H1 (cell line): ENCODE measurements around the gene MMD. TPM values are rescaled to one million over a fixed set of nuclear protein-coding genes. Genes with fewer than 3 reads are reported as not detected.

Experiments
- CTCF ChIA-PET: fragments of 300-600 bp; sonication (Branson Sonifier 250); formaldehyde crosslinking; loops from one replicate; lab custom pipeline; 2021; ENCODE audit not compliant: partially characterized antibody; lab: Charles Lee
- POLR2A ChIA-PET: fragments of 300-600 bp; sonication (Branson Sonifier 250); formaldehyde crosslinking; loops from one replicate; lab custom pipeline; 2021; ENCODE audit warnings: inconsistent platforms; ENCODE audit not compliant: partially characterized antibody; lab: Charles Lee
- DNase-seq, 2 experiments: peaks; one replicate each; pipeline versions ENCODE4 v3.0.0 to v3.0.0-alpha.2; 2010 to 2022; ENCODE audit warnings: low spot score in 2 of 2, low read depth in 1 of 2, mixed read lengths in 1 of 2
- FAIRE-seq: peaks from 2 replicates; lab custom pipeline; 2011; peaks lifted over from hg19 to GRCh38; lab: Jason Lieb, UNC
- H2AFZ ChIP-seq: 2 replicates; pipeline ENCODE4 v1.8.1; 2012; ENCODE audit warnings: low read length, inconsistent platforms
- H2AK5ac ChIP-seq: 2 replicates; pipeline ENCODE4 v1.6.1; 2013; ENCODE audit warnings: low read depth, low read length
- H2BK120ac ChIP-seq: replicated peaks from 2 replicates; pipeline ENCODE3; 2013; ENCODE audit warnings: low read depth, low read length, inconsistent platforms
- H2BK12ac ChIP-seq: 2 replicates; pipeline ENCODE4 v1.6.1; 2013; ENCODE audit warnings: low read depth, low read length
- H2BK15ac ChIP-seq: 2 replicates; pipeline ENCODE4 v1.6.1; 2013; ENCODE audit warnings: low read length
- H2BK20ac ChIP-seq: 2 replicates; pipeline ENCODE4 v1.6.1; 2013; ENCODE audit warnings: low read length
- H2BK5ac ChIP-seq: 2 replicates; pipeline ENCODE4 v1.6.1; 2013; ENCODE audit warnings: low read depth, low read length
- H3K14ac ChIP-seq: 2 replicates; pipeline ENCODE4 v1.6.1; 2013; ENCODE audit warnings: inconsistent platforms; ENCODE audit not compliant: insufficient read length
- H3K18ac ChIP-seq: 2 replicates; pipeline ENCODE4 v1.6.1; 2013; ENCODE audit warnings: low read length; ENCODE audit errors: extremely low read depth
- H3K23ac ChIP-seq: 2 replicates; pipeline ENCODE4 v1.6.1; 2013; ENCODE audit warnings: inconsistent platforms; ENCODE audit not compliant: insufficient read length
- H3K23me2 ChIP-seq: 2 replicates; pipeline ENCODE4 v1.6.1; 2013; ENCODE audit warnings: low read depth, low read length
- H3K27ac ChIP-seq: 2 replicates; pipeline ENCODE4 v1.6.1; 2011; ENCODE audit warnings: low read depth, low read length, inconsistent platforms
- H3K27me3 ChIP-seq, 4 experiments: replicated peaks in 1 of 4; 1 replicate in 1 of 4; 2 replicates in 3 of 4; pipeline versions ENCODE4 v1.6.1 to v1.8.1; 2011 to 2013; ENCODE audit warnings: low read length in 3 of 4, mild to moderate bottlenecking in 3 of 4, inconsistent platforms in 2 of 4, mixed read lengths in 2 of 4, moderate library complexity in 1 of 4; ENCODE audit not compliant: control insufficient read depth in 3 of 4, insufficient read depth in 3 of 4; ENCODE audit errors: extremely low read depth in 1 of 4
- H3K36me3 ChIP-seq, 4 experiments: 2 replicates each; pipeline versions ENCODE4 v1.6.1 to v1.8.1; 2011 to 2013; ENCODE audit warnings: mild to moderate bottlenecking in 4 of 4, low read length in 3 of 4, moderate library complexity in 2 of 4, control low read depth in 1 of 4, inconsistent platforms in 1 of 4; ENCODE audit not compliant: insufficient read depth in 4 of 4, control insufficient read depth in 2 of 4
- H3K4ac ChIP-seq: replicated peaks from 2 replicates; pipeline ENCODE3; 2013; ENCODE audit warnings: low read length, low read depth, mixed read lengths, inconsistent platforms; ENCODE audit not compliant: insufficient read length
- H3K4me1 ChIP-seq, 4 experiments: replicated peaks in 1 of 4; 1 replicate in 1 of 4; 2 replicates in 3 of 4; pipeline versions ENCODE4 v1.6.1 to v1.8.1; 2011 to 2013; ENCODE audit warnings: low read length in 3 of 4, inconsistent platforms in 2 of 4, mixed read lengths in 1 of 4; ENCODE audit not compliant: insufficient read depth in 4 of 4, control insufficient read depth in 3 of 4
- H3K4me2 ChIP-seq, 2 experiments: 2 replicates each; pipeline versions ENCODE4 v1.6.1 to v1.8.1; 2011 to 2013; ENCODE audit warnings: low read depth in 2 of 2, low read length in 2 of 2, control low read depth in 1 of 2, inconsistent platforms in 1 of 2, mild to moderate bottlenecking in 1 of 2; ENCODE audit not compliant: insufficient read depth in 1 of 2
- H3K4me3 ChIP-seq, 4 experiments: fragments of 200-600, 300-600 bp in 1 of 4; sonication (generic), shearing (Covaris generic), sonication (Bioruptor Twin) in 1 of 4; 2 replicates each; pipeline versions ENCODE4 v1.5.1 to v1.8.1; 2011 to 2016; ENCODE audit warnings: low read length in 4 of 4, low read depth in 3 of 4, control low read depth in 2 of 4, inconsistent platforms in 2 of 4, mild to moderate bottlenecking in 2 of 4, mixed read lengths in 1 of 4, moderate library complexity in 1 of 4; ENCODE audit not compliant: insufficient read depth in 2 of 4; ENCODE audit errors: extremely low read depth in 1 of 4
- H3K56ac ChIP-seq: replicated peaks from 2 replicates; pipeline ENCODE3; 2013; ENCODE audit warnings: low read depth, mild to moderate bottlenecking, mixed read lengths, low read length, inconsistent platforms; ENCODE audit not compliant: insufficient read length
- H3K79me1 ChIP-seq: 2 replicates; pipeline ENCODE4 v1.6.1; 2013; ENCODE audit warnings: low read depth, low read length, control low read depth
- H3K79me2 ChIP-seq, 2 experiments: 2 replicates each; pipeline versions ENCODE4 v1.6.1 to v1.8.1; 2012 to 2013; ENCODE audit warnings: low read length in 2 of 2, mild to moderate bottlenecking in 2 of 2, inconsistent platforms in 1 of 2; ENCODE audit not compliant: insufficient read depth in 2 of 2, control insufficient read depth in 1 of 2
- H3K9ac ChIP-seq, 4 experiments: replicated peaks in 1 of 4; 1 replicate in 1 of 4; 2 replicates in 3 of 4; pipeline versions ENCODE4 v1.6.1 to v1.8.1; 2011 to 2013; ENCODE audit warnings: low read depth in 3 of 4, low read length in 3 of 4, control low read depth in 2 of 4, mild to moderate bottlenecking in 2 of 4, moderate library complexity in 2 of 4, inconsistent platforms in 1 of 4; ENCODE audit errors: extremely low read depth in 1 of 4
- H3K9me3 ChIP-seq, 2 experiments: 2 replicates each; pipeline versions ENCODE4 v1.6.1 to v1.8.1; 2012 to 2013; ENCODE audit warnings: mild to moderate bottlenecking in 2 of 2, moderate library complexity in 2 of 2, control low read depth in 1 of 2, inconsistent platforms in 1 of 2, low read depth in 1 of 2, low read length in 1 of 2, mixed read lengths in 1 of 2; ENCODE audit not compliant: insufficient read depth in 2 of 2
- H4K20me1 ChIP-seq, 2 experiments: replicated peaks in 1 of 2; 2 replicates each; pipeline versions ENCODE3 to v1.8.1; 2011 to 2013; ENCODE audit warnings: inconsistent platforms in 2 of 2, low read length in 2 of 2, mild to moderate bottlenecking in 1 of 2; ENCODE audit not compliant: insufficient read depth in 2 of 2, control insufficient read depth in 1 of 2
- H4K5ac ChIP-seq: 2 replicates; pipeline ENCODE4 v1.6.1; 2013; ENCODE audit warnings: low read length, low read depth, mixed read lengths, inconsistent platforms; ENCODE audit not compliant: insufficient read length
- H4K8ac ChIP-seq: 2 replicates; pipeline ENCODE4 v1.8.0; 2013; ENCODE audit warnings: mild to moderate bottlenecking, moderate library complexity, low read length, inconsistent platforms; ENCODE audit not compliant: insufficient read depth; ENCODE audit errors: extremely low read depth
- H4K91ac ChIP-seq: replicated peaks from 2 replicates; pipeline ENCODE3; 2013; ENCODE audit warnings: low read length, mixed read lengths, inconsistent platforms; ENCODE audit not compliant: insufficient read length
- CBX8 ChIP-seq: fragments of 300-800, 300-1000 bp; sonication (generic); IDR thresholded peaks from 2 replicates; pipeline ENCODE4 v1.7.1; 2016; ENCODE audit warnings: low read depth, low read length, borderline replicate concordance
- GABPA ChIP-seq: IDR thresholded peaks from 2 replicates; pipeline ENCODE4 v1.6.1; 2011; ENCODE audit warnings: mild to moderate bottlenecking, low read length, moderate library complexity, borderline replicate concordance; ENCODE audit not compliant: insufficient read depth
- HDAC6 ChIP-seq: IDR thresholded peaks from one replicate; pipeline ENCODE4 v1.7.1; 2012; ENCODE audit warnings: low read depth, mild to moderate bottlenecking, inconsistent platforms, low read length, moderate library complexity
- JUN ChIP-seq: IDR thresholded peaks from 2 replicates; pipeline ENCODE4 v1.6.1; 2011; ENCODE audit warnings: low read depth, mild to moderate bottlenecking, improper control_type of control experiment, low read length
- JUND ChIP-seq: IDR thresholded peaks from 2 replicates; pipeline ENCODE4 v1.6.1; 2011; ENCODE audit warnings: mild to moderate bottlenecking, improper control_type of control experiment, low read length
- KDM1A ChIP-seq: fragments of 200-600, 300-600 bp; sonication (generic); IDR thresholded peaks from 2 replicates; pipeline ENCODE4 v1.7.1; 2016; ENCODE audit warnings: mild to moderate bottlenecking, low read length, borderline replicate concordance
- RNF2 ChIP-seq: fragments of 200-900, 300-1000 bp; sonication (generic); IDR thresholded peaks from 2 replicates; pipeline ENCODE4 v1.7.1; 2016; ENCODE audit warnings: borderline replicate concordance, low read depth, mild to moderate bottlenecking, antibody characterized with exemption, low read length; ENCODE audit not compliant: poor library complexity, severe bottlenecking; ENCODE audit errors: missing control alignments
- SAP30 ChIP-seq: fragments of 300-600 bp; sonication (generic); IDR thresholded peaks from 2 replicates; pipeline ENCODE4 v1.7.1; 2012; ENCODE audit warnings: low read length, moderate library complexity, mild to moderate bottlenecking, inconsistent platforms; ENCODE audit not compliant: insufficient read depth, insufficient replicate concordance
- SIX5 ChIP-seq: IDR thresholded peaks from 2 replicates; pipeline ENCODE4 v1.6.1; 2011; ENCODE audit warnings: mild to moderate bottlenecking, low read depth, low read length
- SP1 ChIP-seq: IDR thresholded peaks from 2 replicates; pipeline ENCODE4 v1.6.1; 2011; ENCODE audit warnings: low read depth, low read length
- SRF ChIP-seq: IDR thresholded peaks from 2 replicates; pipeline ENCODE4 v1.6.1; 2011; ENCODE audit warnings: mild to moderate bottlenecking, low read depth, low read length, moderate library complexity
- TAF1 ChIP-seq: IDR thresholded peaks from 2 replicates; pipeline ENCODE4 v1.6.1; 2011; ENCODE audit warnings: mild to moderate bottlenecking, low read depth, low read length
- YY1 ChIP-seq: IDR thresholded peaks from 2 replicates; pipeline ENCODE4 v1.6.1; 2011; ENCODE audit warnings: low read depth, mild to moderate bottlenecking, low read length
- WGBS, 2 experiments: shearing (Covaris generic) in 1 of 2; methylation state at CpG; one replicate each; pipeline versions ENCODE4 v1.1.6 to v1.1.7; 2013 to 2015; ENCODE audit warnings: low lambda C conversion rate in 2 of 2, mixed read lengths in 2 of 2, inconsistent platforms in 1 of 2, low coverage in 1 of 2, missing lambda C conversion rate in 1 of 2; ENCODE audit not compliant: insufficient replicate concordance in 2 of 2, insufficient coverage in 1 of 2, insufficient read length in 1 of 2; ENCODE audit errors: extremely low coverage in 1 of 2, missing lambda C conversion rate in 1 of 2; 5-methylcytosine and 5-hydroxymethylcytosine counted together
- polyA plus RNA-seq, 7 experiments: library from polyadenylated mRNA; depleted of rRNA in 3 of 7; stranded (reverse) in 5 of 7; unstranded in 2 of 7; fragments of >200 nt in 5 of 7; fragments of 200-250 nt in 2 of 7; gene quantifications; 1 replicate in 5 of 7; 2 replicates in 1 of 7; 4 replicates in 1 of 7; pipeline versions ENCODE4 v1.2.1 to v1.2.3, GENCODE V29; 2011 to 2013; ENCODE audit warnings: missing spikeins in 2 of 7, mixed read lengths in 2 of 7
- total RNA-seq: library from RNA; stranded (reverse); fragmentation: NEBNext Ultra II Directional; extraction: Animal tissue kit (Norgen Biotek cat#: 25700); gene quantifications from 2 replicates; pipeline ENCODE4 v1.2.1, GENCODE V29; 2021

MMD gene
- total and polyA plus RNA-seq, 2 of the 8 experiments (the other 6 are each of a cell fraction or from before 2014, with no cell fraction given): 28.2 to 37.8 TPM

- H3K23me2 ChIP-seq: no peaks in the 10 kb centered on the region
- no peak overlapping the region for H3K14ac ChIP-seq
- H3K18ac ChIP-seq: no peak overlapping the region
- H3K4ac ChIP-seq: no peak overlapping the region
- 85% methylated on average over 5 of the region's 5 CpGs; no CpG with 5 or more reads in 1 of the 2 experiments for WGBS, 2 experiments
- H3K9ac ChIP-seq: no peak overlapping the region
- no peak overlapping the region for H3K4me2 ChIP-seq
- no peak overlapping the region for H3K4me3 ChIP-seq
- H3K4me1 ChIP-seq: no peaks in the 10 kb centered on the region
- no peak for FAIRE-seq
- H2BK120ac ChIP-seq: no peak overlapping the region
- ChIA-PET POLR2A (no interaction called here), CTCF (interaction anchor here (1.2 to 1.3 kb wide), 2 partner anchors 38 to 48 kb away, joined by 5 to 6 read pairs; no protein-coding TSS in a partner anchor)
- H3K27me3 ChIP-seq: no peaks in the 10 kb centered on the region
- no peaks in the 10 kb centered on the region for H3K9me3 ChIP-seq
- peaks cover 2 to 41% (median 13%) of the 10 kb centered on the region in 4 experiments for H3K36me3 ChIP-seq
- no peak overlapping the region for H4K91ac ChIP-seq
- H2AK5ac ChIP-seq: no peak overlapping the region
- no peak overlapping the region for H4K5ac ChIP-seq
- no peaks in the 10 kb centered on the region for H3K79me2 ChIP-seq
- no peaks in the 10 kb centered on the region for H4K20me1 ChIP-seq
- no peak overlapping the region for H2BK12ac ChIP-seq
- DNase-seq: no peak
- no peak overlapping the region for H2BK5ac ChIP-seq
- no peak overlapping the region for H3K23ac ChIP-seq
- H3K56ac ChIP-seq: no peak overlapping the region
- no peak overlapping the region for H4K8ac ChIP-seq
- H2AFZ ChIP-seq: no peak overlapping the region
- no peaks in the 10 kb centered on the region for H3K79me1 ChIP-seq
- no peak overlapping the region for H2BK20ac ChIP-seq
- no peak overlapping the region for H3K27ac ChIP-seq
- H2BK15ac ChIP-seq: no peak overlapping the region
- no peak for TF ChIP-seq KDM1A
- no peak for TF ChIP-seq YY1
- no peak for TF ChIP-seq HDAC6
- no peak for TF ChIP-seq TAF1
- TF ChIP-seq JUND: no peak
- TF ChIP-seq GABPA: no peak
- TF ChIP-seq JUN: no peak
- TF ChIP-seq SIX5: no peak
- TF ChIP-seq CBX8: no peak
- TF ChIP-seq SP1: no peak
- no peak for TF ChIP-seq SAP30
- TF ChIP-seq RNF2: no peak
- TF ChIP-seq SRF: no peak
These were observed 25.7 kb downstream of the MMD start for GRCh38 chr17:55395803-55396505.
